Vagina (tissue), 2 donors: ENCODE measurements around the gene PLCB2. TPM values are rescaled to one million over a fixed set of nuclear protein-coding genes. Genes with fewer than 3 reads are reported as not detected.

ENCODE experiments used
- DNase-seq, 2 donors: peaks; one replicate each; pipeline ENCODE4 v3.0.0-alpha.2; 2017; ENCODE audit errors: extremely low spot score in 2 of 2
- H3K27ac ChIP-seq: fragments of 200-600 bp; sonication (generic); one replicate; pipeline ENCODE4 v1.5.1; 2019
- H3K27me3 ChIP-seq: fragments of 200-600 bp; sonication (generic); one replicate; pipeline ENCODE4 v1.5.1; 2019
- H3K36me3 ChIP-seq, 2 donors: fragments of 200-600 bp; sonication (generic); one replicate each; pipeline ENCODE4 v1.5.1; 2017 to 2019
- H3K4me1 ChIP-seq: fragments of 200-600 bp; sonication (generic); one replicate; pipeline ENCODE4 v1.5.1; 2019
- H3K4me3 ChIP-seq, 2 donors: fragments of 200-600 bp; sonication (generic); 1 replicate in 1 of 2; 2 replicates in 1 of 2; pipeline ENCODE4 v1.5.1; 2016 to 2019
- H3K9me3 ChIP-seq: fragments of 200-600 bp; sonication (generic); one replicate; pipeline ENCODE4 v1.5.1; 2019
- POLR2A ChIP-seq, 2 donors: fragments of 450-650 bp; IDR thresholded peaks; one replicate each; pipeline ENCODE4 v1.6.1; 2017; ENCODE audit warnings: antibody characterized with exemption in 2 of 2, mild to moderate bottlenecking in 2 of 2, moderate library complexity in 2 of 2
- POLR2AphosphoS5 ChIP-seq, 2 donors: sonication (generic); formaldehyde crosslinking; IDR thresholded peaks; one replicate each; pipeline ENCODE4 v1.9.0; 2017; ENCODE audit warnings: antibody characterized with exemption in 2 of 2, mild to moderate bottlenecking in 2 of 2, low read depth in 1 of 2; ENCODE audit not compliant: insufficient read depth in 1 of 2
- intact Hi-C: fragments of 100-400 bp; cut with DNase I; formaldehyde crosslinking; loops from one replicate; pipeline ENCODE4 v1.15.1; 2023
- total RNA-seq: library from RNA; depleted of rRNA; stranded (reverse); fragments of >200 nt; gene quantifications from one replicate; pipeline ENCODE4 v1.2.3, GENCODE V29; 2016
- TF ChIP-seq, protein P1 (sequence below), 3 experiments: fragments of 450-650 bp in 2 of 3; fragments of 200-600 bp in 1 of 3; sonication (generic) in 1 of 3; IDR thresholded peaks; one replicate each; pipeline ENCODE4 v1.5.1; 2017 to 2019; ENCODE audit warnings: antibody characterized with exemption in 3 of 3, mild to moderate bottlenecking in 2 of 3, moderate library complexity in 2 of 3

PLCB2 gene
- total RNA-seq, 1 donor from 2014 or later: 14.0 TPM

DNA sequence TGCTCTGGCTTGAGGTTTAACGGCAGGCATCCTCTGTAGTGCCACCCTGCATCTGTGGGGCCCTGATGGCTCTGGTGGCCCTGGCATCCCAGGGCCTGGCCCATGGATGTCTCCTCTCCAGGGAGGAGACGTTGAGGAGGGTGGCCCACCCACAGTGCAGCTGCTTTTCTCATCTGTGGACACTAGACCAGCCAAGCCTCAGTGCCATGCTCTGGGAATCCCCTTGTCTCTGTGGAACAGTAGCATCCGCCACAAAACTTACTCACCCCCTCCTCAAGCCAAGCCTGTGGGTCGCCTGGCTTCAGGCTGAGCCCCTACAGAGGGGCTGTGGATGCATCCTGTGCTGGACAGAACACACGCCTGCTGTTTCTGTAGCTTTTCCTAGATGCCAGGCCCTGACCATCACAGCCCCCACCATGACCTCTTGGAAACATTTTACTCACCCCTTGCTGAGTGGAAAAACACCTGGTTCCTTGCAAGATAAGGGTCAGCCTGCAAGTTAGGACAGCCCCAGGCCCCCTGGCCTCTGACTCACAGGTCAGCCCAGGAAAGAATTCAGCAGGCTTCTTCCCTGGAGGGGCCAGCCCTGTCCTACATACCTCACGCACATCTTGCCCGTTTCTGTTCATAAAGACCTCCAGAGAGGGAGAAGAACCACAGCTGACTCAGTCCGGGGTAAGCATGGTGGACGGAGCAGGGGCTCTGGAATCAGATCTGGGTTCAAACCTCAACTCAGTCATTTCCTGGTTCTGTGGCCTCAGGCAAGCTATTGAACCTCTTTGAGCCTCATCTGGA, 49.9 kb downstream of the PLCB2 start:
- no peaks in the 10 kb centered on the region for H3K36me3 ChIP-seq
- H3K4me3 ChIP-seq: no peak overlapping the region
- H3K27me3 ChIP-seq: no peaks in the 10 kb centered on the region
- TF ChIP-seq POLR2A (IDR thresholded peaks at IDR 0.05): no peak
- TF ChIP-seq POLR2AphosphoS5 (IDR thresholded peaks at IDR 0.05; ENCODE audit: insufficient read depth in 1 of 2, low read depth in 1 of 2): no peak
- TF ChIP-seq, protein P1, sequence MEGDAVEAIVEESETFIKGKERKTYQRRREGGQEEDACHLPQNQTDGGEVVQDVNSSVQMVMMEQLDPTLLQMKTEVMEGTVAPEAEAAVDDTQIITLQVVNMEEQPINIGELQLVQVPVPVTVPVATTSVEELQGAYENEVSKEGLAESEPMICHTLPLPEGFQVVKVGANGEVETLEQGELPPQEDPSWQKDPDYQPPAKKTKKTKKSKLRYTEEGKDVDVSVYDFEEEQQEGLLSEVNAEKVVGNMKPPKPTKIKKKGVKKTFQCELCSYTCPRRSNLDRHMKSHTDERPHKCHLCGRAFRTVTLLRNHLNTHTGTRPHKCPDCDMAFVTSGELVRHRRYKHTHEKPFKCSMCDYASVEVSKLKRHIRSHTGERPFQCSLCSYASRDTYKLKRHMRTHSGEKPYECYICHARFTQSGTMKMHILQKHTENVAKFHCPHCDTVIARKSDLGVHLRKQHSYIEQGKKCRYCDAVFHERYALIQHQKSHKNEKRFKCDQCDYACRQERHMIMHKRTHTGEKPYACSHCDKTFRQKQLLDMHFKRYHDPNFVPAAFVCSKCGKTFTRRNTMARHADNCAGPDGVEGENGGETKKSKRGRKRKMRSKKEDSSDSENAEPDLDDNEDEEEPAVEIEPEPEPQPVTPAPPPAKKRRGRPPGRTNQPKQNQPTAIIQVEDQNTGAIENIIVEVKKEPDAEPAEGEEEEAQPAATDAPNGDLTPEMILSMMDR (IDR thresholded peaks at IDR 0.05): no peak
- no peak overlapping the region for H3K27ac ChIP-seq
- intact Hi-C loops: no loop called here
- H3K4me1 ChIP-seq: peaks cover 15% of the 10 kb centered on the region
- no peaks in the 10 kb centered on the region for H3K9me3 ChIP-seq
- DNase-seq: no peak

DNA sequence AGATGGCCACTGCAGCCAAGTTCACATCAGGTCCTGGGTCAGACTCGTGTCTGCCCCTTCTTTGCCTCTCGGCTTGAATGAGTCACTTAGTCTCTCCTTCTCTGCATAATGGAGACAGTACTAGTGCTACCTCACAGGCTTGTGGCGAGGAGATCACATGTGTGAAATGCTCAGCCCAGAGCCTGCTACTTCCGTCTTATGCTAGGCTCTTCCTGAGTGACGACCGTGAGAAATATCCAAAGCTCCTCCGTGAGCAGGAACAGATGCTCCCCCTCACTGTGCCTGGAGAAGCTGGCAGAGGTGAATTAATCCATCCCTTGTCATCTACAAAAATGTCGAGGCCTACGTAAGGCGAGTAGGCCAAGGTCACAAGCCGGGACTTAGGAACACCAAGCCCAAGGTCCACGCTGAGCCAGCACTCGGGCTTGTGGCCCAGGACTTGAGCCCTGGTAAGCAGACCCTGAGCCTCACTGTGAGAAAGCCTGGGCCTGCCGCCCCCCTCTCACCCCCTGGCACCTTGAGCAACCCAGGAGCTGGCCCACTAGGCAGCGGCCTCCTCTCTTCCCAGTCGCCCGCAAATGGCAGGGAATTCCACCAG, 51.0 kb downstream of the PLCB2 start:
- intact Hi-C loops: no loop called here
- no peaks in the 10 kb centered on the region for H3K36me3 ChIP-seq
- H3K27me3 ChIP-seq: no peaks in the 10 kb centered on the region

DNA sequence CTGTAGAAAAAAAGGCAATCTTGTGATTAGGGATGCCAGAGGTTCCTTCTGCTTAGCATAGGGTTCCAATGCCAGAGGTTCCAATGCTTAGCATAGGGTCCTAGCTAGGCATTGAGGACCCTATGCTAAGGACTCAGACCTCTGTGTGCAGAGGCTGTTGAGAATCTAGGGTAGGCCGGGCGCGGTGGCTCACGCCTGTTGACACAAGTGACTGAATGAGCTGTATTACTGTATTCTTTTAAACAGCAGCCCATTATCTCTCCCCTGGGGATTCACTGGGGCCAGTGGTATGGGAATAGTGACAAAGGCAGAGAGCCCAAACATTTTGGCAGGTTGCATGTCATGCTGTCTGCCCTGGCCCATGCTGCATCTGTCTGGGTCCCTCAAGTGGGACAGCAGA, 52.7 kb downstream of the PLCB2 start:
- Histone ChIP-seq H3K4me3 (no peak overlapping the region), H3K36me3 (no peaks in the 10 kb centered on the region), H3K27ac (no peak overlapping the region), H3K4me1 (peaks cover 31% of the 10 kb centered on the region), H3K27me3 (no peaks in the 10 kb centered on the region), H3K9me3 (no peaks in the 10 kb centered on the region)
- TF ChIP-seq POLR2A (IDR thresholded peaks at IDR 0.05) (no peak), POLR2AphosphoS5 (IDR thresholded peaks at IDR 0.05; ENCODE audit: insufficient read depth in 1 of 2, low read depth in 1 of 2) (no peak)
- TF ChIP-seq, protein P1 (IDR thresholded peaks at IDR 0.05): no peak
- no peak for DNase-seq
- intact Hi-C loops: no loop called here

More for the DNA sequence above, 51.0 kb downstream of the PLCB2 start:
- no peak overlapping the region for H3K4me3 ChIP-seq
- no peak overlapping the region for H3K27ac ChIP-seq
- no peak for TF ChIP-seq POLR2AphosphoS5 (IDR thresholded peaks at IDR 0.05; ENCODE audit: insufficient read depth in 1 of 2, low read depth in 1 of 2)
- TF ChIP-seq POLR2A (IDR thresholded peaks at IDR 0.05): no peak
- TF ChIP-seq, protein P1 (IDR thresholded peaks at IDR 0.05): no peak
- H3K9me3 ChIP-seq: no peaks in the 10 kb centered on the region
- no peak for DNase-seq
- peaks cover 21% of the 10 kb centered on the region for H3K4me1 ChIP-seq

DNA sequence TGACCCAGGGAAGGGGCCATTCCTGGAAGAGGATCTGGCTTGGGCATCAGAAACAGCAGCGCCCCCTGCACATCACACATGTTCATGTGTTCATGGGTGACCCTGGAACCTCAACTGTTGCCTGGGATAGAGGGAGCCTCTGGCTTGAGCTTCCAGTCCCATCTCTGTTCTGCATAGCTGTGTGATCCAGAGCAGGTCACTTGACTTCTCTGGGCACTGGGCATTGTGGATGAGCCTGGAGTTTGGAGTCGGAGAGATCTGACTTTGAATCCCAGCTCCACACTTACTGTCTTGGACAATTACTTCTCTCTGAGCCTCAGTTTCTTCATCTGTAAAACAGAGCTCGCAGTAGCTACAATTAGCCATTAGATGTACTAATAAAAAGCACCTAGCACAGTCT, 53.3 kb downstream of the PLCB2 start:
- Histone ChIP-seq H3K27ac (no peak overlapping the region), H3K36me3 (no peaks in the 10 kb centered on the region), H3K27me3 (no peaks in the 10 kb centered on the region), H3K9me3 (no peaks in the 10 kb centered on the region), H3K4me3 (no peak overlapping the region), H3K4me1 (peaks cover 36% of the 10 kb centered on the region)
- TF ChIP-seq POLR2A (IDR thresholded peaks at IDR 0.05) (no peak), POLR2AphosphoS5 (IDR thresholded peaks at IDR 0.05; ENCODE audit: insufficient read depth in 1 of 2, low read depth in 1 of 2) (no peak)
- TF ChIP-seq, protein P1 (IDR thresholded peaks at IDR 0.05): no peak
- no peak for DNase-seq
- intact Hi-C loops: no loop called here
